GM19035 (cell line): ENCODE measurements around the gene TNFAIP8L1.

Experiments
- ATAC-seq: cut with Tn5 transposase; IDR thresholded peaks from one replicate; pipeline ENCODE4 v1.9.1; 2021; ENCODE audit not compliant: unreplicated experiment

TNFAIP8L1 gene

GRCh38 chr19:4609878-4610511 lies 29.3 kb upstream of the TNFAIP8L1 start:
- no peak for ATAC-seq

GRCh38 chr19:4613254-4613751 lies 26.0 kb upstream of the TNFAIP8L1 start:
- ATAC-seq = no peak

GRCh38 chr19:4618019-4618418 lies 21.3 kb upstream of the TNFAIP8L1 start:
- ATAC-seq = no peak

GRCh38 chr19:4619668-4620294 lies 19.5 kb upstream of the TNFAIP8L1 start:
- no peak for ATAC-seq

- no peak for ATAC-seq
Measured at GRCh38 chr19:4620675-4621074, 18.6 kb upstream of the TNFAIP8L1 start.

GRCh38 chr19:4622695-4623421 lies 16.5 kb upstream of the TNFAIP8L1 start:
- no peak for ATAC-seq

GRCh38 chr19:4624301-4624700 lies 15.0 kb upstream of the TNFAIP8L1 start:
- no peak for ATAC-seq

GRCh38 chr19:4624733-4625362 lies 14.5 kb upstream of the TNFAIP8L1 start:
- ATAC-seq = no peak

- ATAC-seq = no peak
Measured at GRCh38 chr19:4633140-4633967, 6.0 kb upstream of the TNFAIP8L1 start.

- ATAC-seq = no peak
Measured at GRCh38 chr19:4635754-4636116, 3.6 kb upstream of the TNFAIP8L1 start.

GRCh38 chr19:4636151-4636717 lies 3.1 kb upstream of the TNFAIP8L1 start:
- no peak for ATAC-seq

GRCh38 chr19:4636761-4637160 lies 2.6 kb upstream of the TNFAIP8L1 start:
- ATAC-seq = no peak

GRCh38 chr19:4638317-4638716 lies 999 bp upstream of the TNFAIP8L1 start:
- ATAC-seq = no peak

- ATAC-seq = peak; percentile 4
Measured at GRCh38 chr19:4639531-4640246, 373 bp downstream of the TNFAIP8L1 start.

GRCh38 chr19:4640247-4641000 lies 1.1 kb downstream of the TNFAIP8L1 start:
- no peak for ATAC-seq

- no peak for ATAC-seq
Measured at GRCh38 chr19:4641132-4641531, 1.8 kb downstream of the TNFAIP8L1 start.

GRCh38 chr19:4642625-4643024 lies 3.3 kb downstream of the TNFAIP8L1 start:
- no peak for ATAC-seq

GRCh38 chr19:4645718-4646117 lies 6.4 kb downstream of the TNFAIP8L1 start:
- ATAC-seq = no peak
